HL-60 (cell line): Measurements from ENCODE around the gene IGF2R.

Source experiments
- CTCF ChIP-seq: IDR thresholded peaks from one replicate; pipeline ENCODE4 v1.5.1; 2011; ENCODE audit warnings: low read length, control low read depth, inconsistent platforms; ENCODE audit not compliant: insufficient read depth
- POLR2AphosphoS5 ChIP-seq: IDR thresholded peaks from 2 replicates; pipeline ENCODE4 v1.6.1; 2012; ENCODE audit warnings: low read depth
- SPI1 ChIP-seq: IDR thresholded peaks from 2 replicates; pipeline ENCODE4 v1.6.1; 2012; ENCODE audit warnings: low read depth, mild to moderate bottlenecking, borderline replicate concordance

GRCh38 chr6:160024152-160024551 is 55.3 kb downstream of the IGF2R start:
- no peak for TF ChIP-seq SPI1
- no peak for TF ChIP-seq POLR2AphosphoS5
- TF ChIP-seq CTCF: no peak
